NCI-H2171 treated with DMSO at 0.1 percent for 48 hours (cell line): ENCODE data around the gene UCK1.
"Not testable (repeated sequence)": the region's sequence is repeated elsewhere in the genome, so short reads cannot be mapped to it uniquely, and the experiment has no call there.

Experiments used
- DNase-seq: peaks from one replicate; lab custom pipeline; 2025; lab: John Stamatoyannopoulos, UW

The UCK1 gene

GRCh38 chr9:131523451-131524435 lies 7.3 kb downstream of the UCK1 start:
- DNase-seq = no peak

GRCh38 chr9:131523086-131523388 lies 8.0 kb downstream of the UCK1 start:
- DNase-seq = no peak

GRCh38 chr9:131522257-131523085 lies 8.6 kb downstream of the UCK1 start:
- no peak for DNase-seq

GRCh38 chr9:131521822-131522221 lies 9.2 kb downstream of the UCK1 start:
- DNase-seq = no peak

GRCh38 chr9:131521203-131521602 lies 9.9 kb downstream of the UCK1 start:
- no peak for DNase-seq

GRCh38 chr9:131520503-131520902 lies 10.6 kb downstream of the UCK1 start:
- no peak for DNase-seq

GRCh38 chr9:131518553-131518952 lies 12.5 kb downstream of the UCK1 start:
- no peak for DNase-seq

GRCh38 chr9:131517761-131518190 lies 13.3 kb downstream of the UCK1 start:
- DNase-seq = no peak

GRCh38 chr9:131516930-131517329 lies 14.1 kb downstream of the UCK1 start:
- DNase-seq = no peak

- no peak for DNase-seq
These were observed 15.0 kb downstream of the UCK1 start for GRCh38 chr9:131516100-131516499.

GRCh38 chr9:131515559-131516031 lies 15.5 kb downstream of the UCK1 start:
- not testable (repeated sequence) for DNase-seq

GRCh38 chr9:131513177-131513576 lies 17.9 kb downstream of the UCK1 start:
- no peak for DNase-seq

GRCh38 chr9:131511880-131512279 lies 19.2 kb downstream of the UCK1 start:
- no peak for DNase-seq

GRCh38 chr9:131511416-131511815 lies 19.6 kb downstream of the UCK1 start:
- DNase-seq = no peak

GRCh38 chr9:131505012-131505411 lies 26.1 kb downstream of the UCK1 start:
- no peak for DNase-seq

- DNase-seq = no peak
These were observed 27.2 kb downstream of the UCK1 start for GRCh38 chr9:131503626-131504465.

GRCh38 chr9:131502781-131503625 lies 28.1 kb downstream of the UCK1 start, which contains the start of gene POMT1:
Gene POMT1, plus strand, starts transcription at chr9:131502918. Its CDS starts 1,301 bp downstream, at chr9:131504219.
- DNase-seq = peak; percentile 99

- peak; percentile 15 for DNase-seq
These were observed 30.0 kb downstream of the UCK1 start for GRCh38 chr9:131500939-131501541.

- no peak for DNase-seq
These were observed 30.7 kb downstream of the UCK1 start for GRCh38 chr9:131500377-131500776.

- no peak for DNase-seq
These were observed 31.8 kb downstream of the UCK1 start for GRCh38 chr9:131499254-131499767.
